NCI-H1436 treated with DMSO at 0.1 percent for 48 hours (cell line): Measurements from ENCODE around the gene PLA2G12A.

Experiments used
- DNase-seq: peaks from one replicate; lab custom pipeline; 2025; lab: John Stamatoyannopoulos, UW

The PLA2G12A gene

GRCh38 chr4:109729718-109730618, at the start of gene PLA2G12A:
TSS of gene PLA2G12A (minus strand) at chr4:109730070. CDS start at chr4:109729809, 261 bp downstream.
- DNase-seq: peak; percentile 27

- DNase-seq: no peak
Observed at GRCh38 chr4:109764789-109765402, 35.0 kb upstream of the PLA2G12A start.

- DNase-seq: no peak
Observed at GRCh38 chr4:109764376-109764775, 34.5 kb upstream of the PLA2G12A start.

DNA sequence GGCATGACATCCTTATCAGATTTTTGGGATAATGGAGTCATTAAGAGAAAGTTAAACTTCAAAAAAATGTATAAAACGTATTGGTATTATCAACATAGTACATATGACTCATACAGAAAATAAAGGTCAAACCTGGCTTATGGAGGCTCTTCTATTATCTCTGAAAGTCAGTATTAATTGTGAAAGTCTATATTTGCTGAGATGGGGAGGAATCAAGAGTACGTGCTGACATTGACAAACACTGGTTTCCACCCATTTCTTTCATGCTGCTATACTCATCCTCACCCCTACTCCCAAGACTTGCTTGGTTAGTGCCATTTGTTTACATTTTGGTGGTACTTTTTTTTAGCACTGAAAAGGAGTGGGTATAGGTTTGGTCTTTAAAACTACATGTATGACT, 30.8 kb upstream of the PLA2G12A start:
- no peak for DNase-seq

DNA sequence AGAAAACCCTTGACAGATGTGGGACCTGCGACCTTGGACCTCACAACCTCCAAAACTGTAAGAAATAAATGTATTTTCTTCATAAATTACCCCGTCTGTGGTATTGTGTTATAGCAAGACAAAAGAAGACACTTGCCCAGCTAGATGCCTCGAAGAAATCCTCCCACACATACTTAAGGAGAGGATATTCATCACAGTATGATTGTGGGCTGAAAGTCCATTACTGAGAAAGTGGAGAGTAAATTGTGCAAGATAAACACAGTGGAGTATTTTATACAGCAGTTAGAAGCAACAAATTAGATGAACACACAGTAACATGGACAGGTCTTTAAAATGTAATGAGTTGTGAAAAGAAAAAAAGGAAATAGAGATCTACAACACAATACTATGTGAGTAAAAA, 25.8 kb upstream of the PLA2G12A start:
- no peak for DNase-seq

DNA sequence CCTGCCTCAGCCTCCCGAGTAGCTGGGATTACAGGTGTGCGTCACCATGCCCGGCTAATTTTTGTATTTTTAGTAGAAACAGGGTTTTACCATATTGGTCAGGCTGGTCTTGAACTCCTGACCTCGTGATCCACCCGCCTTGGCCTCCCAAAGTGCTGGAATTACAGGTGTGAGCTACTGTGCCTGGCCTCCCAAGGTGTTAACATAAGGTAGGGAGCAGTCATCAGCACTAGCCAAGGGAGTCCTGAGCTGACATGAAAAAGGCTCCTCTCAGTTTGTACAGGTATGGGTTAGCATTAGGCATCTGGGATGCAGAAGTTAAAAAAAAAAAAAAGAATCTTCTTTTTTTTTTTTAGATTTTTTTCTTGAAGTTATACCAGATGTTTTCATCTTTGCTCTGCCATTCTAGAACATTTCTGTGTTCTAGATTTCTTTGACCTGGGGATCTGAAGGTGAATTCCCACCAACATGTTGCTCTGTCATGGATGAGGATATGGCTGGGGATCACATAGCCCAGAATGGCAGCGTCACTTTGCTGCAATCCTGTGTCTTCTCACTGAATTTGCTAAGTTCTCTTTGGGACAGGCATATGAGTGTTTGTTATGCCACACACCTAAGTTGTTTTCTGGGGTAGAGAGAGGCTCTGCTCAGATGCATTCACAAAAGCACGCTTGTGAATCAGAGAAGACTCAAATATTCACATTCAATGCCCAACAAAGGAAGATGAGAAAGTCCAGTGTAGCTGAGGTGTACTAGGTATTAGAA, 24.4 kb upstream of the PLA2G12A start:
- DNase-seq: no peak

GRCh38 chr4:109752525-109752924, 22.7 kb upstream of the PLA2G12A start:
- no peak for DNase-seq

- no peak for DNase-seq
Observed at GRCh38 chr4:109751852-109752251, 22.0 kb upstream of the PLA2G12A start.

DNA sequence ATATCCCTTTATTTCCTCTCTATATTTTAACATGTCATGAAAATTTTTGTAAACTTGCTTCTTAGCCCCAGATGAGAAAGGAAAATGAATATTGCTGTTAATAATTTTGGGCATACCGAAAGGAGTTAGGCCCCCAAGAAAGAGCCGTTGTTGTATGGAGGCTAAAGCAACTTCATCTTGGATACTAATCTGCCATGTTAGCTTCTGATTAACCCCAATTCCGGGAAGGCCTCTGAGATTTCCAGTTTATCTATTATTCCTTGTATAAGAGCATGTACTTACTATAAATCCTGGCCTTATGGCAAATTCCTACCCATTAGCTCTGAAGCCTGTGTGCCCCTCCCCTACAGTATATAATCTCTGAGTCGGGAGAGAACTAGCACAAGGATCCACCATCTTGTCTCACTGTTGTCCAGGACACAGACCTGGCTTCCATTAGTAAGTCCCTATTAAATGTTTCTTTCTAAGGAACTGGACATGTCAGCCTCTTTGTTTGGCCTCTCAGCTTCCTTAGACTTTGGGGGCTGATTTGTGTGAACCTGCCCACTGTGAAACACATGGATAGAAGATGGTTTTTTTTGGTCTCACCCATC, 20.9 kb upstream of the PLA2G12A start:
- no peak for DNase-seq

DNA sequence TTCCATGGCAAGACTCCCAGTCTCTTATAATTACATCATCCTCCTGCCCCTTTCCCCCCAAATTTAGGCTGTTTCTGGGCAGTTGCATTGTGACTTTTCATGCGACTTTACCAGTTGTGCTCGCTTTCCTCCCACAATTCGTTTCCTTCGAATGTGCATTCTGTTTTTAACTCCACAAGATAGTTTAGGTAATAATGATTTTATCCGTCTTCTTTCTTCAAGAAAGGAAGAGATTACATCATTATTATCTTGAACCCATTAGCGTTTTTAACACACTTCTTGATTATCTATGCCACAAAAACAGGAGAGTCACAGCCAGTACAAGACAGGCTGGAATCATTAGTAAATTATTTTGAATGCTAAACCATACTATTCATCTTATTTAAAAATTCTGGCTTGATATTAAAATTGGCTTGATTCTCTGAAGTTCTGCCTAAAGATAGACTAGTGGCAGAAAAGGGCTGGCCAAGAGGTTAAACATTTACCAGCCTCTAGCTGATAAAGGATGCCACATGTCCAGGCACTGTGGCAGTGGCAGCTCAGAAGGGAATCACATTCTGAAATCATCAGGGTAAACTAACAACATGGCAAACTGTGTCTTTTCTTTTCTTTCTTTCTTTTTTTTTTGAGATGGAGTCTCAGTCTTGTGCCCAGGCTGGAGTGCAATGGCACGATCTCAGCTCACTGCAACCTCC, 19.7 kb upstream of the PLA2G12A start:
- DNase-seq: no peak

- no peak for DNase-seq
Observed at GRCh38 chr4:109748114-109748513, 18.2 kb upstream of the PLA2G12A start.

DNA sequence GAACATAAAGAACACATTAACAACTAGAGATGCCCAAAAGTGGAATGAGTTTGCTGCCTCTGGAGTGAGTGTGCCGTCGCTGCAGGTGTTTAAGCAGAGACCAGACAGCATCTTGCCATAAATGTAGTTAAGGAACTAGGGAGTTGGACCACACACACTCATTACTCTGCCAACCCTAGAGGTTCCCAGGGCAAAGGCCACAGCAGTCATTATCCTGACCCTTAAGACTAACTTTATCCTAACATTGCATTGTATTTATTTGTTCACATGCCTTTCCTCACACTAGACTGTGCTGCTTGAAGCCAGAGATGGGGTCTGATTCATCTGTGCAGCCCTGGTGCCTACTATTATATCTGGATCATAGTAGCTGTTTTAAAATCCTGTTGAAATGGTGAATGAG, 16.9 kb upstream of the PLA2G12A start:
- no peak for DNase-seq

GRCh38 chr4:109745830-109746229, 16.0 kb upstream of the PLA2G12A start:
- no peak for DNase-seq

GRCh38 chr4:109739547-109739946, 9.7 kb upstream of the PLA2G12A start:
- no peak for DNase-seq

DNA sequence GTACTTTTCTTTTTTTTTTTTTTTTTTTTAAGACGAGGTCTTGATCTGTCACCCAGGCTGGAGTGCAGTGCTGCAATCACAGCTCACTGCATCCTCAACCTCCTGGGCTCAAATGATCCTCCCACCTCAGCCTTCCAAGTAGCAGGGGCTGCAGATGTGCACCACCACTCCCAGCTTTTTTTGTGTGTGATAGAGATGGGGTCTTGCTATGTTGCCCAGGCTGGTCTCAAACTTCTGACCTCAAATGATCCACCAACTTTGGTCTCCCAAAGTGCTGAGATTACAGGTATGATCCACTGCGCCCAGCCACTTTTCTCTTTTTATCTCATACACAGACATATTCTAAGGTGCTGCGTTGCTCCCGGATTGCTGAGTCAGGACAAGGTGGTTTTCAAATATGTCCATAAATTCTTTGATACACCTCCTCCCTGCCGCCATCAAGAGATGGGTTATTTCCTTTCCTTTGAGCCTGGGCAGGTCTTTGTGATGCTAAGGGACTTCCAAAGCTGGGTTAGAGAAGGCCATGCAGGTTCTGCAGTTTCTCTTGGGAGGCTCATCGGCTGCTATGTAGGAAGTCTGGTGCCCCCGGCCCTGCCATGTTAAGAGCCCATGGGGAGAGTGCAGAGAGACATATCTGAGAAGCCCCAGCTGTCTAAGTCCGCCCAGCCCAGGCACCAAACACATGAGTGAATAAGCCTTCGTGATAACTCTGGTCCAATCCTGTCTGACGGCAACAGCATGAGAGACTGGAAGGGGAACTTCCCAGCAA, 8.4 kb upstream of the PLA2G12A start:
- no peak for DNase-seq

DNA sequence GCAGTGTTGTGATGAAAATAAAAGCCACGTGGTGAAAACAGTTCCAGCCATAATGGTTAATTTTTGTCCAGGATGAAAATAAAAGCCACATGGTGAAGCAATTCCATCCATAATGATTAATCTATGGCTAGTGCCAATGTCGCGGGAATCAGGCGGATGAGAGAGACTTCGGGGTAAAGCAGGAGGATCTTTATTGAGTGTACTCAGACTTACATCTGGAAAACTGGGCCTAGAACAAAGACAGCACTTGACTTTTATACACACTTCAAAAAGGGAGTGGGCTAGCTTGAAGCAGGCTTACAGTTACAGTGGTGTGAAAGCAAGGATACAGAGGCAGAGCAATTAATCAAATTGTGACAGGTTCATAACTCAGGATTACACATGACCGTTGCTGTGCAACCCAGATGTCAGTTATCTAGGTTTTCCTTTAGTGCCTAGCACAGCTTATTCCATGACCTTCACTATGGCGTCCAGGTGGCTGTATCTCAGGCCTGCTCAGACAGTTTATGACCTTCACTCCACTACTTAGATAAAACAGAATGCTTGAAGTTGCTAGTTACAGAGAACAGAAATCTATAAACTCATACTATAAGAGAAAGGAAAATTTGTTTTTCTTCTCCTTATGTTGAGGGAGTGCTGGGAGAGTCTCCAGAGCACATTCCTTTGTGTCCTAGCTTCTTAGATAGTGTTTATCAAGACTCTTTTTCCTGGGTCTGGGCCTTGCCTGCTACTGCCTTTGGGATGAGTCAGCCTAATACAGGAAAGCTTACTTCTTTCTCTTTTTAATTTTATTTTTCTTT, 5.9 kb upstream of the PLA2G12A start:
- no peak for DNase-seq

DNA sequence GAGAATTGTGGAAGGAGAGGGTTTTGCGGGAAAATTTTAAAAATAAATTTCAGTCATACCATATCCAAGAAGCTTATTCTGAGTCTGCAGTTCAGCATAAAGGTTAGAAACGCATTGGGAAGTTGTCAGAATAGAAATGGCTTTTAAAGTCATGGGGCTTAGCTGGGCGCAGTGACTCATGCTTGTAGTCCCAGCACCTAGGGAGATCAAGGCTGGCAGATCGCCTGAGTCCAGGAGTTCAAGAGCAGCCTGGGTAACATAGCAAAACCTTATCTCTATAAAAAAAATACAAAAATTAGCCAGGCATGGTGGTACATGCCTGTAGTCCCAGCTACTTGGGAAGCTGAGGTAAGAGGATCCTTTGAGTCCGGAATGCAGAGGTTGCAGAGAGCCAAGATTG, 3.9 kb upstream of the PLA2G12A start:
- no peak for DNase-seq

DNA sequence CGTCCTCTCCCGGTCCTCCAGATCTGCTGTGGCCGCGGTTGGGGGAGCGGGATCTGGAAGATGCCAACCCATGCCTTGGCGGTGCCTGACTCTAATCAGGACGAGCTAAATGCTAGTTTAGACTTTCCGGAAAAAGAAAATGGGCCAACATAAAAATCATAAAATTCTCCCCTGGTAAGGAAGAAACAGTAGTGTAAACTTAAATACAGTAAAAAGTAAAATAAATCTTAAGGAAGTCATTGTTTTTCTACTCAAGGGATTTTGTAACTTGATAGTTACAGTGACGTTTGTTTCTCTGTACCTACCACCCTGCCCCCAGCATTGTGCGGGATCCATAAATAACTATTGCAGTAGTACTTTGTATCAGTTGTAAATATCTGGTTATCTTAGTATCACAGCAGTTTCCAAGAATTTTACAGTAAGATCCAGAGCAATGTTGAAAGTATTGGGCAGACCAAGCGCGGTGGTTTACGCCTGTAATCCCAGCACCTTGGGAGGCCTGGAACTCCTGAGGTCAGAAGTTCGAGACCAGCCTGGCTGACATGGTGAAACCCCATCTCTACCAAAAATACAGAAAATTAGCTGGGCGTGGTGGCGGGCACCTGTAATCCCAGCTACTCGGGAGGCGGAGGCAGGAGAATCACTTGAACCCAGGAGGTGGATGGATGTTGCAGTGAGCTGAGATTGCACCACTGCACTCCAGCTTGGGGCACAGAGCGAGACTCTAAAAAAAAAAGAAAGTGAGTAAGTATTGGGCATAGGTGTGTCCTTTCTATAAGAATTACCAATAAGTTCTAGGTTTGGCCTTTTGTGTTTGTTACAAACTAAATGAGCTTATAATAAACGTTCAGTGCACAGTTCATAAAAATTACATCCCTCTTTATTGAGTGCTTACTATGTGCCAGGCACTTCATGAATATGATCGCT, 1.0 kb upstream of the PLA2G12A start:
- DNase-seq: no peak

GRCh38 chr4:109729117-109729717, 653 bp downstream of the PLA2G12A start:
- DNase-seq: no peak
